GM20000 (cell line): ENCODE data around the gene SULT1C3.
A peak's percentile ranks its signal among the peaks of the same experiment; 100 is the strongest.

Source experiments
- DNase-seq: peaks from one replicate; pipeline ENCODE4 v3.0.0; 2012; ENCODE audit warnings: low spot score
- TF ChIP-seq, protein P1 (sequence below): IDR thresholded peaks from 2 replicates; pipeline ENCODE4 v1.5.1; 2012; ENCODE audit warnings: mild to moderate bottlenecking, control low read depth; ENCODE audit errors: extremely low read depth, missing control alignments

SULT1C3 gene

GRCh38 chr2:108293850-108294249 lies 54.1 kb downstream of the SULT1C3 start:
- DNase-seq, result no peak
- TF ChIP-seq, protein P1, sequence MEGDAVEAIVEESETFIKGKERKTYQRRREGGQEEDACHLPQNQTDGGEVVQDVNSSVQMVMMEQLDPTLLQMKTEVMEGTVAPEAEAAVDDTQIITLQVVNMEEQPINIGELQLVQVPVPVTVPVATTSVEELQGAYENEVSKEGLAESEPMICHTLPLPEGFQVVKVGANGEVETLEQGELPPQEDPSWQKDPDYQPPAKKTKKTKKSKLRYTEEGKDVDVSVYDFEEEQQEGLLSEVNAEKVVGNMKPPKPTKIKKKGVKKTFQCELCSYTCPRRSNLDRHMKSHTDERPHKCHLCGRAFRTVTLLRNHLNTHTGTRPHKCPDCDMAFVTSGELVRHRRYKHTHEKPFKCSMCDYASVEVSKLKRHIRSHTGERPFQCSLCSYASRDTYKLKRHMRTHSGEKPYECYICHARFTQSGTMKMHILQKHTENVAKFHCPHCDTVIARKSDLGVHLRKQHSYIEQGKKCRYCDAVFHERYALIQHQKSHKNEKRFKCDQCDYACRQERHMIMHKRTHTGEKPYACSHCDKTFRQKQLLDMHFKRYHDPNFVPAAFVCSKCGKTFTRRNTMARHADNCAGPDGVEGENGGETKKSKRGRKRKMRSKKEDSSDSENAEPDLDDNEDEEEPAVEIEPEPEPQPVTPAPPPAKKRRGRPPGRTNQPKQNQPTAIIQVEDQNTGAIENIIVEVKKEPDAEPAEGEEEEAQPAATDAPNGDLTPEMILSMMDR, result no peak

GRCh38 chr2:108297436-108298141 lies 57.8 kb downstream of the SULT1C3 start:
- DNase-seq, result no peak
- TF ChIP-seq, protein P1, result no peak

- TF ChIP-seq, protein P1, result no peak
- DNase-seq, result no peak
Measured at GRCh38 chr2:108301558-108301957, 61.8 kb downstream of the SULT1C3 start.

DNA sequence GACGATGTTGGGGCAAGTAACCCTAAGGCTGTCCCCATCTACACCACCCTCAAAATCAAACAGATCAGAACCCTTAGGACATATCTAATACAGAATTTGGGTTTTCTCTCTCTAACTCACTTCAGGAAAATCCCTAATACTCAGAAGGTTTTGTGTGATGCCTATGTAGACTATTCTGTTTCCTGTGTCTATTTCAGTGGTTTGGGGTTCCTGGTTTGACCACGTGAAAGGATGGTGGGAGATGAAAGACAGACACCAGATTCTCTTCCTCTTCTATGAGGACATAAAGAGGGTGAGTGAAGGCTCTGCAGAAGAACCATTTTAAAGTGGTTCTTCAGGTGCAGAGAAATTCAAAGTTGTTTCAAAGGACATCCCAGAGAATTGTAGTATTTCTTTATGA lies 65.2 kb downstream of the SULT1C3 start:
- TF ChIP-seq, protein P1, result no peak
- DNase-seq, result peak; percentile 40

GRCh38 chr2:108305901-108306300 lies 66.1 kb downstream of the SULT1C3 start:
- TF ChIP-seq, protein P1, result no peak
- DNase-seq, result no peak

DNA sequence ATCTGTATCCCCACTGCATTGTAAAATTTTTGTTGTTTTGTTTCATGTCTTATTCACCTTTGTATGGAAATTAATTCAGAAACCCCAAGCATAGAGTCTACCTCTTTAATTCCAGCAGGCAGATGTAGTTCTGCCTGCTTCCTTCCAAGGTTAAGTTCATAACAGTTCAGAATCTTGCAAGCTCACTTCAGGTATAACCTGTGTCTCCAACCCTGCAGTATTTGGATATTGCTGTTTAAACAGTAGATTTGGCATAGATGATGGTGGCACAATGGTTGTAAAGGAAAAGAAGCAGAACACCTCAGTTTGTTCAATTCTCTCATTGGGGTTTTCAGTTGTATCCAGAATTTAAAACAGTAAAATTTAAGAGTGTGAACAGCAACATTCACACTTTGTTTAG lies 70.1 kb downstream of the SULT1C3 start:
- DNase-seq, result no peak
- TF ChIP-seq, protein P1, result no peak
